CD4-positive, alpha-beta T cell treated with Interleukin-15 for 4 hours (primary cell): ENCODE measurements around the gene EN2.

ENCODE experiments used
- DNase-seq: peaks from one replicate; pipeline ENCODE4 v3.0.0-alpha.2; 2020; ENCODE audit warnings: low spot score

EN2 gene

DNA sequence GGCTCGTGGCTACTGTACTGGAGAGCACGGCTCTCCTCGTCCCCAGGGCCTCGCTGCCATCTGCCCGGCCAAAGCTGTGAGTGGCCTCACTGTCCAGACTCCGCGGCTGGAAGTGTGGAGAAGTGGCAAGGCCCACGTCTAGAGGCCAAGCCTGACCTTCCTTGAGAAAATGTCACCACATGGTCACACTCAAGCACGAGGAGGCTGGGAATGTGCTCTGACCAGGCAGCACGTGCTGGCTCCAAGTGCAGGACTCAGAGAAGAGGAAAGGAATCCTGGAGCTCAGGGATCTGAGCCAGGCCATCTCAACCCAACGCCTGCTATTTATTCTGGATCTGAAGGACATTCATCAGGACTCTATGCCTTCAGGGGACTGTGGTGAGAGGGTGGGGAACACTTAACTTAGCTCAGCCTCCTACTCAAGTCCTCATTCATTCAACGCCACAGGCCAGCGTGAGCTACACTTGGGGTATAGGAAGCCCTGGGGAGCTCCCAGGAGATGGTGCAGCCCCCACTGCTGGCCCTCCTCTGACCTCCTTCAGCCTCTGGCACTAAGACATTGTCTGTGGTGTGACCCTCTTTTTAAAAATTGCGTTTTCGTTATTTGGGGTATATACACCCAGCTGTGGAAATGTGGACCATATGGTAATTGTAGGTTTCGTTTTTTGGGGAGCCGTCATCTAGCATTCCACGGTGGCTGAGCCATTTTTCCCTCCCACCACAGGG lies 29.0 kb downstream of the EN2 start:
- DNase-seq, result no peak

DNA sequence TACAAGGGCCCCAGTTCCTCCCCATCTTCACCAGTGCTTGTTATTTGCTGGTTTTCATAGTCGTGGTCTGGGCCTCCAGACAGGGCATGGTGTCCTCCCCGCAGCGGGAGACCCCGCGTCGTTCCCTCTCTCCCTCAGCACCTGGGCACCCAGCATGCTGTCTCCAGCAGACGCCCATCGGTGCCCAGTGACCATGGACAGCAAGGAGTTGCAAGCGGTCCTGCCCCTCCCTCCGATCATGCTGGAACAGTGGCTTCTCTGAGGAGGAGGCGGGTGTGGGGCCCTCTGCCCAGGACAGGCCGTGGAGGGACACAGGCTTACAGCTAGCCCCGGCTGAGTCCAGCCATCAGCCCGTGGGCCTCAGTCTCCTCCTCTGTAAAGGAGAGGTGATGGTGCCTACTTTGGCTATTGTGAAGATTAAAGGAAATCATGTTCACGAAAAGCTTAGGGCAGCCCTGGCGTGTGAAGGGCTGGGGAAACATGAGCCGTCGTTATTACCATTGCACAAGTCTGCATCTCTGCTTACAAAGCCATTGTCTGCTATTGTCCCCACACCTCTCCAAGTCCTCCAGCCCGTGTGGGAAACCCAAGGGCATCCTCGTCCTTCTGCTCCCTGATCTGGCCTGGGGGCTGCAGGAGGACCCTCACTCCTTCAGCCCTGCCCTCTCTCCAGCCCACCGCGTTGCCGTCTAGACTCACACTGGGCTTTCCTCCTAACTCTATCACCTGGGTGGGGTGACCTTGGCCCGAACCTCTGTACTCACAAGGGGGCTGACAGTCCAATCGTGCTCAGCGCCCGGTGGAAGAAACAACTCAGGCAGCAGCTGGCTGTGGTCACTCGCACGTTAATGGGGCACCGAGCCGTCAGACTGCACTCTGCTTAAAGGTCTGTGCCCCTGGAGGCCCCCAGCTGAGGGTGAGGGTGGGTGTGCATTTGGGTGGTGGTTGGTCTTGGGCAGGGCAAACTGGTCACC lies 29.9 kb downstream of the EN2 start:
- no peak for DNase-seq

DNA sequence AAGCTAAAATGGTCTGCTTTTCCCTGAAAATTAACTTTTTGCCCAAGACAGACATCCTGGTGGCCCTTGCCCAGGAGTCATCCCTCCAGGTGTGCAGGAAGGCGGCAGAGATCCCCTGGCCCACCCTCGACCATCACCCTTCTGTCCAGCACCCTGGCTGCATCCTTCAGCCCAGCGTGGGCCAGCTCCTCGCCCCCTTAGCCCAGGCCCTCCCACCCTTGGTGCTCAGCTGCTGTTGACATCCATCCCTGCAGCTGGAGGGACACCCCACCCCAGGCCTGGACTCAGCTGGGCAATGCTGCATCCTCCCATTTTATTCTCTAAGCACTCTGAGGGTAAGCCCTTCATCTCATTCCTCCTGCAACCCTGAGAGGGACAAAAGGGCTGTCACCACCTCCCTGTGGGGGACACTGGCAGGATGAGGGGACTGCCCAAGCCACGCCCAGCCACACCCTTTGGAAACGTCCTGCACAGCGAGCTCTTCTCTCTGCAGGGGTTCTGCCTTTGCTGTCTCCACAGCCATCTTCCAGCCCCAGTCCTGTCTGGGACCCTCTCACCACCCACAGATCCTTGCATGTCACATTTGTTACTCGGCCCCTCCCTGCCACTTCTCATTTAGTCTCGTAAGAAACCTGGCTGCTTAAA lies 30.7 kb downstream of the EN2 start:
- no peak for DNase-seq

DNA sequence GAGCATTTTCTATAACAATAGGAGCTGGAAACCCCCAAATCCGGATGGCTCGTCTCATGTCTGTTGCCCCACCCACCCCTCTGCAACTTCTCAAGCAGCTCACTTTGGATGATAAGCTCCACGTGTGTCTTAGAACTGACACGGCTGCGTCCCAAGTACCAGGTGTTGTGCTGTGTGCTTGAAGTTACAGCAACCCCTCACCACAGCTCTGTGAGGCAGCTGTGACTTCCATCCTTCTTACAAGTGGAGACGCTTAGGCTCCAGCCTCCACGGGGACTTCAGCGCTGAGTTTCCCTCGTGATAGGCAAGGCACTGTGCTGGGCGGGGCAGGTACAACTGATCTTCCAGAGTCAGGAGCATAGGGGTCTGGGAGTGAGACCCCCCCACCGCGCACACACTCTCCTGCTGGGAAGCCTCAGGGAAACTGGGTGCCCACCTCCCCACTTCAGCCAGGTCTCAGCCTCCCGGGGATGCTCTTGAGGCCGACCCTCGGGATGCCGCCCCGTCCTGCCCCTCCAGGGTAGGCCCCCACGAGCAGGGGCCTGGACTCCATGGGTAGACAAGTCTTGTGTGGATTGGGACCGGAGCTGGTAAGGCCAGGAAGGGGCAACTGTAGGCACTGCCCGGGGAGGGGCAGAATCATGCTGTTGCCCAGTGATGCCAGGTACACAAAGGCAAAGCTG lies 31.4 kb downstream of the EN2 start:
- no peak for DNase-seq

DNA sequence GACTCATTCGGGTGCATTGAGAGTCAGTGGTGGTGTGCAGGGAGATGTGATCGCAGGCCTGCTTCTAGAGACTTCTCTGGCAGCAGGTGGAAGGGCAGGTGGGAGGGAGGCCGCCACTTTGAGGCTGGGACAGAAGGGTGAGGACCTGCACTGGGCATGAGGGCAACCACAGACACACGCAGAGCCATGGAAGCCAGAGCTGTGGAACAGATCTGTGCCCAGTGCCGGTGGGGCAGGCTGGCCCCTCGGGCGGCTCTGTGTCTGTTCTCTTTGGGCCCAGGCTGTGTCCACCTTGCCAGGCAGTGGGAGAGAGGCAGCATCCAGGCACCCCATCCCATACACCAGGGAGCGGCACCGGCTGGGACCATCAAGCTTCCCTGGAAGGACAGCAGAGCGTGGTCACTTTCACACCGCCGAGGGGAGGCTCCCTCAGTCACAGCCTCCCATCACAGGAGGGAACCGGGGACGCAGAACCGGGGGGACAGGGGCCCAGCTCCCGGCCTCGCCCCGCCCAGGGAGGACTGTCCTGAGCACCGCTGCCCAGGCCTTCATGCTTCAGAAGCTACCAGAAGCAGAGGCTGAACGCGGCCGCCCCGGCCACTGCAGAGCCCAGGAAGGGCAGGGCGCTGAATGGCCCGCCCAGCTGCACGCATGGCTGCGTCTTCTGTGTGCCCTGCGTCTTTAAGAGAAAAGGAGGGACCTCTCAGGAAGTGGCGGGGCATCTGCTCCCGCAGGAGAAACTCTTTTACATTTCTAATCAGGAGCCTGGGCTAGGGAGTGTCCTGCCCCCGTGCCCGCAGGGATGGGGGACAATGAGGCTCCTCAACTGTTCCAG lies 32.1 kb downstream of the EN2 start:
- no peak for DNase-seq

DNA sequence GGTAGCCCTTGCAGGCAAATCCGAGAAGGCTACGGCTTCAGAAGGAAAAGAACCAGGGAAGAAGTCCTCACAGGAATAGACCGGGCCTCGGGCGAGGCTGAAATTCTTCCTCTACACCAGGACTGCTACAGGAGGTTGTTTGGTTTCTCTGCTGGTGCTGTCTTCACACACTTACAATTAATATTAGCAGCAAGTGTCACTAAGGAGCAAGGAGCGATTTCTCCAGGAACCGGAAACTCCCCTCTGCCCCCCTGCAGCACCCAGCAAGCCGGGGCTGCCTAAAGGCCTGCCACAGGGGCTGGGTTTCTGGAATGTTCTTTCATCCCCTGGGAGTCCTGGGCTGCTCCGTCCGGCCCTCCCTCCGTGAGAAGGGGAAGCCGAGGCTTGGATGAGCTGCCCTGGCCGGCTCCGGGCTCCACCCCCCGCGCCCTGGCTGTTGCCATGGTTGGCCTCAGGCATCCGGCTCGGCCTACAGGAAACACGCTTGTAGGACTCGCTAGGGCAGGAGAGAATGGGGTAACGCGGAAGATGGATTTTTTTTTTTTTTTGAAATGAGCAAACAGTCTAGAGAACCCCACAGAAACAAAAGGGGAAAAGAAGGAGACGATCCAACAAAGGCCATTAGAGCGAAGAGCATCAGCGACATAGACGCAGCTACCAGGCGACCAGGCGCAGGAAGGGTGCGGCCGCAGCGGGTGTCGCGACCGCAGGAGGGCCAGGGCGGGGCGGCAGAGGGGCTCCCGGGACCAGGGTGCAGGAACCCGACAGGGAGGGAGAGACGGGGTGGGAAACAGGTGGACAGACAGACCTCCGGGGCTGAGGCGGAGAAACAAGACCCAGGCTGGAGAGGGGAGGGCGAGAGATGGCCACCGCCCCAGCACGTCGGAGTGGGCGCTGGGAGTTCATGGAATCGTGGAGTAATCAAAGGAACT lies 33.0 kb downstream of the EN2 start:
- peak; percentile 11 for DNase-seq

DNA sequence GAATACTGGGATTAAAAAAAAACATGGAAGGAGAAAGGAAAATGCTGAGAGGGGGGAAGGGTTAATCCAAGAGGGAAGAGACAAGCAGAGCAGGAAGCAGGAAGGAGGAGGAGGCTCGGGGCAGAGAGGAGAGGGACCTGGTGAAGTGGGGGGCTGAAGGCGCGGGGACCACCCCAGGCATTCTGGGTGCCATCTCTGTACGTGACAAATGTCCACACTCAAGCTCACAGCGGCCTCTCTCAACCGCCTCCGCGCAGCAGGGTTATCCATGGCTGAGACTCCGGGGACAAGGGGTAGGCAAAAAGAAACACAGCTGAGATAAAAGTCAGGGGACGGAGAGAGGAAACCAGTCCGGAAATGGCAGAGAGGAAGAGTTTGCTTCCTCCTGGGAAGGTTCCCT lies 33.9 kb downstream of the EN2 start:
- no peak for DNase-seq

DNA sequence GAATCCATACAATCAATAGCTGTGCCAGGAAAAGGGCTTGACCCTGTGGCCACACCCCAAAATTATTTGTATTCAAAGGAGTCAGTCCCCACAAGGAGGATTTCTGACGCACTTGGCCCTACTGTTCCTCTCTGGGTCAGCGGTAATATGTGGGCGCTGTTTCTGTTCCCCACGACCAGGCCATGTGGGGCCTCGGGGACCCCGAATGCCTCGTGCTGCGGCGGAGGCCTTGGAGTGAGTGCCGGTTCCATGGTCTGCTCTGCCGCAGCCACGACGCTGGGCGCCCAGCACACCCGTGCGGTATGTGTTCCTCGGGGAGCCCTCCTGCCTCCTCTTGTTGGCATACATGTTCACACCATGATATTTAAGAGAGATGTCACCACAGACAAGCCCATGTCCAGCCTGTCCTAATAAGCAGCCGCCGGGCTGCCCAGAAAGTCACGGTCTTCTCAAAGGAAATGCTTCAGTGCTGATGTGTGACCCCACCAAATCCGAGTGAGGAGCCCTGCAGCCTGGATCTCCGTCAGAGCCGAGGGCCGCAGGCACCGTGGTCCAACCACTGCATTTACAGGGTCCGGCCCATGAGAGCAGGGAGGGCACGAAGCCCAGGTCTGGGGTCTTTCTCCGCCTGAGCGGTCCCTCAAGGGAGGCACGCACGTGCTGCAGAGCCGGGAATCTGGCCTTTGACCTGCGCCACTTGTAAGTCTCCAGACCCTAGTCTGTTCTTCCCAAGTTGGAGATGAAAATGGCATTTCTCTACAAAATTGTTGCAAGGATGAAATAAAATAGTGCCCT lies 36.0 kb downstream of the EN2 start:
- no peak for DNase-seq

DNA sequence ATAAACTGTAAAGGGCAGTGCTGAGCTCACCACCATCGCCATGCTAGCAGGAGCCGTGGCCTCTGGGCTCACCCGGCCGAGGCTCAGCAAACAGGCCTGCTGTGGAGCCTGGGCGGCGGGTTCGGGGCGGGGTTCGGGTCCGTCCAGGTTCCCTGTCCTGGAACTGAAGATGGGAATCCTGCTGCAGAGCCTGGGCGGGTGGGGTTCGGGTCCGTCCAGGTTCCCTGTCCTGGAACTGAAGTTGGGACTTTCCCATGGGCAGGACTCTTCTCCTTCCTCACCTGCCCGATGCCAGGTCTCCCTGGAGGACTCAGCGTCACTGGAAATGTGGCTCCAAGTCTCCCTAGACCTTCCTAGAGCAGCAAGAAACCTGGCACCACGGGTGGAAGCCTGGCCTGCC lies 36.6 kb downstream of the EN2 start:
- DNase-seq, result no peak

DNA sequence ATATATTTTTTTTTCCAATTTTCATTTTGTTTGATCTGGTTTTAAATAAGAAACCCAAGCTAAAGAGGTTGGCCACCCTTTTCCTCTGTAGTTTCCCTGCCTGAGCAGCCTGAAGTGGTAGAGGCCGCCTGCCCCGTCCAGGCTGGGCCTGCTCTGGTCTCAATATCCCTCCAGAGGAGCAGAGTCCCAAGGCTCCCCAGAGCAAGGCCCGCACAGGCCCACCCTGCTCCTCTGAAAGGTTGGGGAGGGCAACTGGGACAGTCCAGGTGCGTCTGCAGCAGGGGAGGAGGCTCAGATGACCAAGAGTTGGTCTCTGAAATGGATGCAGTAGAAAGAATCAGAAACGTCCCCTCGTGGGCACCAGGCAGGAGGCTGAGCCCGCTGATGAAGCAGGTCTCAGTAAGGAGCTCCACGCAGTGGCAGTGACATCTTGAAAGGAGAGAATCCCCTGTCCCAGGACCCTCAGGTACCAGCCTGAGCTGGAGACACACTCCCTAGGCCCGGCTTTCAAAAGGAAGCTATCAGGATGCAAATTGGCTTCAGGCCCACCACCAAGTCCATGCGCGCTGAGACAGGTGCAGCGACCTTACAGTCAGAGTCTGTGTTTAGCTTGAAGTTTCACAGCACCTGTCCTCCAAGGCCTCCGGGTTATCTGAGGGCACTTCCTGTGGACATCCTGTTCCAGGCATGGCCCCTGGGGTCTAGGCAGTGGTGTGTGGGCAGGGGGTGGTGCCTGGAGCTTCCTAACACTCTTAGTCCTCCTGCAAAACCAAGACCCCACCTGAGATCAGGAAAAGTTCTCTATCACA lies 37.7 kb downstream of the EN2 start:
- DNase-seq, result no peak

DNA sequence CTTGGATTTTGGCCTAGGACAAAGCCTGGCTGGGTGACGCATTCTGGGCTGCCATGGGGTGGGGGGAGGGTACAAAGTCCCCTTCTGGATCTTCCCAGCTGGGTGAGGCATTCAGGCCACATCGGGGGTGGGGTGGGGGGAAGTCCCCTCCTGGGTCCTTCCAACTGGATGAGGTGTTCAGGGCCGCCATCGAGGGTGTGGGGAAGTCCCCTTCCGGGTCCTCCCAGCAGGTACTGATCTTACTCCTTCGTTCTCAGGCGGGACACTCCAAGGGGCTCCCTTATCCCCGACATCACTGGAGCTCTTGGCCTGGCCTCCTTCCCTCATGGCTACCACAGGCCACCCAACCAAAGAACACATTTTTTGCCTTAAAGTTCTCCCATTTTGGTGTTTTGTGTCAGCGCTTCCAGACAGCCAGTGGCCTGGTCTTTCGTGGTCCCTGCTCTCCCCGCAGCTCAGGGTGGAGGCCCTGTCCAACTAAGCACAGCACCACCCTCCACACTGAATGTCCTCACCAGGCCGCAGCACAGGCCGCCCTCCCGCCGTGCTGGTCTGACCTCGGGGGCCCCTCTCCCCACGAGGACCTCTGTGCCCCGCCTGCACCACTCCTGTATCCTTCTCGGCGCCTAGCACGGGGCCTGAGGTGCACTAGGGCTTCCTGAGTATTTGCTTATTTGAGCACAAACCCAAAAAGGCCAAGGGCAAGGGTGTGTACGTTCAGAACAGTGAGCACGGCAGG lies 38.5 kb downstream of the EN2 start:
- no peak for DNase-seq

DNA sequence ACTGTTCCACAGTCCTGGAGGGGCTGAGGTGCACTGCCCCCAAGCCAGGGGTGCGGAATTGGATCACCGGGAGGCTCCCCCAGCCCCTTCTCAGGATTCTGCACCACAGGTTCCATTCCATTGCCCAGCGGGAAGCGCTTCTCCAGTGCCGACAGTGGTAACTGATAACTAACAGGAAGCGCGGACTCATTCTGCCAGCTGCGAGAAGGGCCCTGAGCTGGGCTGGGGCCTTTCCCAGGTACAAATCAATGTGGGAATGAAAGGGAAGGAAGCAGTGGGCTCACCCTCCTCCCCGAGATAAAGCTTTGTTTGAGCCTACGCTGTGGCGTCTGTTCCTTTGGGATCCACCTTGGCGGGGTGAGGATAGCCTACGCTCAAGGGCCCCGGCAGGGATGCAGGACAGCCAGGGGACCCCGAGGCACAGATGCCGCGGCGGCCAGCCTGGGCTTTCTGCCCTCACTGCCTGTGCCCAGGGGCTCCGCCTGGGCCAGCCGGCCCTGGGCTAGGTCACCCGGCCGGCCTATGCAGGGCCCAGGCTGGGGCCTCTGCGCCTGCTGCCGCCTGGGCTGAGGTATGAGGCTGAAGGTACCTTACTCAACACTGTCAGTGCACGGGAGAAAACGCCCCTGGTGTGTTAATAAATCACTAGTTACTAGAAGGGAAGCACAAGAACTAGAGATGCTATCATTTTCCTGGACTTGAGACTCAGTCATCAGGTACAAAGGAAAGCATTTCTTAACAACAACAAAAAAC lies 39.4 kb downstream of the EN2 start:
- no peak for DNase-seq

DNA sequence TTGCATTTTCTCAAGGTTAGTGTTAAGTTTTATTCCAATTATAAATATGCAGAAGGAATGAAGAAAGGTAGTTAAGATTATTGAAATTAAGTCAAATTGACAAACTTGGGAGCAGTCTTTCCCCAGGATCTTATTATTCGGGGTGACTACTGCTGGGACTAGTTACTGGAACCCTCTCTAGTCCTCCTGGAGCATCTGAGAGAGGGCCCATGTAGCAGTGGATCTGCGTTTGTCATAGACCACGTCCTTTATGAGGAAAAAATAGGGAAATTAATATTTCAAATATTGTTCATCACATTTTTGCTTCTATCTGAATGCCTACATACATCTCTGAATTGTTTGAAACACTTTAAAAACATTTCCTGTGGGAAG lies 47.5 kb downstream of the EN2 start:
- no peak for DNase-seq

DNA sequence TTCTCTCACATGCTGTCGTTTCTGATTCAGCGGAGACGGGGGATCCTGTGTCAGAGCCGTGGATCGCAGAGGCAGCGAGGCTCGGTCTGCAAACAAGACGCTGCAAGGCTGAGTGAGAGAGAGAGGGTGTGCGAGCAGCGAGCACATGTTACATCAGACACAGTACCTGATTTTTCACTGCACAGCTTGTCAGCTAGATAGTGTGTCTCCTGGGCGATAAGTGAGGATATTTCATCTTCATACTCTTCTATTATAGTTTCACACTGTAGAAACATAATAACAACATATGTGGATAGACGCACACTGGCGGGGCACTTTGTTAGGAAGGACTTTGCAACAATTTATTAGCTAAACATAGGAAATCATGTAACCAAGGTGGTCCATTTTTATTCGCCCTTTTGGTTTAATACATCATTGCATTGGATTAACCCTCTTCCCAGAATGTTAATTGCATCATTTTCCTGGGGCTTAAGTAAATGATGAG lies 49.0 kb downstream of the EN2 start:
- DNase-seq, result no peak

DNA sequence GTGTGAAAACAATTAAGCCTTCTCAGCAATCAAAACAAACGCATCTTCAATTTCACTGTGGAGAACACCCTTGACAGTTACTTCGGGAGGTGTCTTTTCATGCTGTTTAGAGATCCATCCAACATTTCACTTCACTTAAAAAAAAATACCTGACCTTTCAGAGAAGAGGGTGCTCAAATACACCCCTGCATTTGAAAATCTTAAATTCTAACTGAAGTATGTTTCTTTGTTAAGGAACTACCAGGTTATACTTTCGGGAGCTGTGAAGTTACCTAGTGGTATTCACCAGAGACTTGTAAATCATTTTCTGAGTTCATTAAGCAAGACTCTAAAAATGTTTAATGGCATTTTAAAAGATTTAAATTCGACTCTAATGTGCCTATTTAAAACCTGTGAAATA lies 49.6 kb downstream of the EN2 start:
- no peak for DNase-seq

DNA sequence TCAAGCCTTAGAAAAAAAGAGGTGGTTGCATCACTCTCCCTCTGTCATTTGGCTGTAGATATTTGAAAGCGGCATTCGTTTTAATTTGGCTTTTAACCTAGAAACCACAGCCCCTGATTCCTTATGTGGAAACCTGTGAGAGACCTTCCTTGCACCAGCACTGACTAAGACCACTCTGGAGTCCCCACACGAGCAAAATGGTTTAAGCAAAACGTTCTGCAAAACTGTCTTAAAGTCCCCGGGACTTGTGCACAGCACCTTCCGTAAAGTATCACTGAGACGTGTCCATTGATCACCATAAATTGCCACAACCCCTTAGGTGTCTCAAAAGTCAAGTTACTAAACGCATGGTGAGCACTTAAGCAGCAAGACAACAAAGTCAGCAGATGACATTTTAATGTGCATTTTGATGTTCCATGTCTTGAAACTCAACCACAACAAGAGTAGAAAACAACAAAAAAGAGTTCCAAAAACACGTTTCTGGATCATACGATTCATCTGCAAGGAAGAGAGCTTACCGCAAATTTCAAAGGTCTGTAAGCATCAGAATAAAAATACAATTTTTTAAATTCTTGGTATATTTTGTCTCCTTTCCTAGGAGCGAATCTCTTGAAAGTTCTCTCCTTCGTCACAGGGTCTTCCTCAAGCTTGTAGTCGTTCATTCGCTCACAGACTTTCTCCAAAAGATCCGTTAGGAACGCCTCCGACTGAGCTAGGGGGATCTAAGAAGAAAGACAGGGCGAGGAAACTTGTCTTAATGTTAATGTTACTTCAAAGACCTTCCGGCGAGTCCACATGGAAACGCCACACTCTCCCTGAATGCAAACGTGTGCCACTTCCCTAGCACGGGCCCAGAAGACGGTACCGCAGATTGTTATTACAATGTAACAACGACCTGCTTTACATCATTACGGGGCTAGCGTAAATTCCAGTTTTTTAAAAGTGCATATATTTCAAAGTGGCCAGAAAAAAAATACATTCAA lies 50.7 kb downstream of the EN2 start:
- no peak for DNase-seq
